Osteoblast (primary cell): ENCODE results near the gene PPP2R5C. TPM values are rescaled to one million over a fixed set of nuclear protein-coding genes. Genes with fewer than 3 reads are reported as not detected.

ENCODE experiments used
- DNase-seq: peaks from one replicate; pipeline ENCODE4 v3.0.0; 2011; ENCODE audit warnings: low spot score, mixed read lengths; ENCODE audit not compliant: insufficient read length; ENCODE audit errors: missing footprints
- H2AFZ ChIP-seq: 2 replicates; pipeline ENCODE4 v1.6.0; 2011; ENCODE audit warnings: mild to moderate bottlenecking, low read length
- H3K27ac ChIP-seq: 2 replicates; pipeline ENCODE4 v1.5.1; 2011; ENCODE audit warnings: mild to moderate bottlenecking, low read depth, low read length, moderate library complexity
- H3K27me3 ChIP-seq: 2 replicates; pipeline ENCODE4 v1.6.0; 2012; ENCODE audit warnings: mild to moderate bottlenecking, control low read depth, inconsistent platforms, low read length, moderate library complexity; ENCODE audit not compliant: insufficient read depth
- H3K36me3 ChIP-seq: 2 replicates; pipeline ENCODE4 v1.5.1; 2011; ENCODE audit warnings: mild to moderate bottlenecking, low read length, control low read depth, moderate library complexity; ENCODE audit not compliant: insufficient read depth
- H3K4me1 ChIP-seq: 2 replicates; pipeline ENCODE4 v1.5.1; 2011; ENCODE audit warnings: mild to moderate bottlenecking, low read length, control low read depth, moderate library complexity; ENCODE audit not compliant: insufficient read depth
- H3K4me2 ChIP-seq: 2 replicates; pipeline ENCODE4 v1.6.0; 2011; ENCODE audit warnings: mild to moderate bottlenecking, low read length; ENCODE audit not compliant: insufficient read depth
- H3K4me3 ChIP-seq: fragments of 200-600 bp; sonication (generic); 3 replicates; pipeline ENCODE4 v1.5.1; 2012; ENCODE audit warnings: mild to moderate bottlenecking, low read length, inconsistent platforms; ENCODE audit not compliant: insufficient read depth
- H3K79me2 ChIP-seq: 2 replicates; pipeline ENCODE4 v1.6.0; 2012; ENCODE audit warnings: mild to moderate bottlenecking, low read length, control low read depth, inconsistent platforms; ENCODE audit not compliant: insufficient read depth
- H3K9me3 ChIP-seq: 2 replicates; pipeline ENCODE4 v1.5.1; 2011; ENCODE audit warnings: low read depth, low read length, control low read depth
- H4K20me1 ChIP-seq: 2 replicates; pipeline ENCODE4 v1.6.0; 2012; ENCODE audit warnings: mild to moderate bottlenecking, low read length, control low read depth; ENCODE audit not compliant: insufficient read depth
- total RNA-seq: library from RNA; depleted of rRNA; stranded (reverse); fragments of >200 nt; gene quantifications from 2 replicates; pipeline ENCODE4 v1.2.3, GENCODE V29; 2012
- TF ChIP-seq, protein P1 (sequence below): IDR thresholded peaks from 2 replicates; pipeline ENCODE4 v1.5.1; 2011; ENCODE audit warnings: mild to moderate bottlenecking, low read depth, low read length, moderate library complexity; ENCODE audit errors: extremely low read depth

Gene PPP2R5C
- total RNA-seq, 1 donor = 101 TPM

DNA sequence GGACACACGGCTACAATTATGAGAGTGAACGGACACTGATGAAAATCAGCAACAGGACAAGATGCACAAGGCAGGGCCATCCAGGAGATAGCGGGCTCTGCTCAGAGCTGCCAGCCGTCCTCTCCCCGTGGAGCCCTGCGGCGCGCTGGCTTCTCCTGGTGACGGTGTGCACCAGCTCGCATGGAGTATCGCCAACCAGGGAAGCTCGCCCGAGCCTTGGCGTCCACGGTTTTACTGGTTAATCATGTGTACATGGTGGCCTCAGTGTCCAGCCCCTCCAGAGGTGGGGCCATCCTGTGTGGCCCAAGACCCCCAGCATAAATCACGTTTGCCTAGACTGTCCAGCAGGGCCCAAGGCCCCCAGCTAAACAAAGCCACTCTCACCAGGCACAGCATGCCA lies 171.7 kb downstream of the PPP2R5C start:
- H3K36me3 ChIP-seq = no peaks in the 10 kb centered on the region
- H3K4me2 ChIP-seq = no peak overlapping the region
- H4K20me1 ChIP-seq = no peaks in the 10 kb centered on the region
- no peaks in the 10 kb centered on the region for H3K27me3 ChIP-seq
- no peaks in the 10 kb centered on the region for H3K9me3 ChIP-seq
- H3K79me2 ChIP-seq = no peaks in the 10 kb centered on the region
- no peak overlapping the region for H2AFZ ChIP-seq
- TF ChIP-seq, protein P1, sequence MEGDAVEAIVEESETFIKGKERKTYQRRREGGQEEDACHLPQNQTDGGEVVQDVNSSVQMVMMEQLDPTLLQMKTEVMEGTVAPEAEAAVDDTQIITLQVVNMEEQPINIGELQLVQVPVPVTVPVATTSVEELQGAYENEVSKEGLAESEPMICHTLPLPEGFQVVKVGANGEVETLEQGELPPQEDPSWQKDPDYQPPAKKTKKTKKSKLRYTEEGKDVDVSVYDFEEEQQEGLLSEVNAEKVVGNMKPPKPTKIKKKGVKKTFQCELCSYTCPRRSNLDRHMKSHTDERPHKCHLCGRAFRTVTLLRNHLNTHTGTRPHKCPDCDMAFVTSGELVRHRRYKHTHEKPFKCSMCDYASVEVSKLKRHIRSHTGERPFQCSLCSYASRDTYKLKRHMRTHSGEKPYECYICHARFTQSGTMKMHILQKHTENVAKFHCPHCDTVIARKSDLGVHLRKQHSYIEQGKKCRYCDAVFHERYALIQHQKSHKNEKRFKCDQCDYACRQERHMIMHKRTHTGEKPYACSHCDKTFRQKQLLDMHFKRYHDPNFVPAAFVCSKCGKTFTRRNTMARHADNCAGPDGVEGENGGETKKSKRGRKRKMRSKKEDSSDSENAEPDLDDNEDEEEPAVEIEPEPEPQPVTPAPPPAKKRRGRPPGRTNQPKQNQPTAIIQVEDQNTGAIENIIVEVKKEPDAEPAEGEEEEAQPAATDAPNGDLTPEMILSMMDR = no peak
- no peak overlapping the region for H3K27ac ChIP-seq
- H3K4me3 ChIP-seq = no peak overlapping the region
- peaks cover 2% of the 10 kb centered on the region for H3K4me1 ChIP-seq
- DNase-seq = no peak

DNA sequence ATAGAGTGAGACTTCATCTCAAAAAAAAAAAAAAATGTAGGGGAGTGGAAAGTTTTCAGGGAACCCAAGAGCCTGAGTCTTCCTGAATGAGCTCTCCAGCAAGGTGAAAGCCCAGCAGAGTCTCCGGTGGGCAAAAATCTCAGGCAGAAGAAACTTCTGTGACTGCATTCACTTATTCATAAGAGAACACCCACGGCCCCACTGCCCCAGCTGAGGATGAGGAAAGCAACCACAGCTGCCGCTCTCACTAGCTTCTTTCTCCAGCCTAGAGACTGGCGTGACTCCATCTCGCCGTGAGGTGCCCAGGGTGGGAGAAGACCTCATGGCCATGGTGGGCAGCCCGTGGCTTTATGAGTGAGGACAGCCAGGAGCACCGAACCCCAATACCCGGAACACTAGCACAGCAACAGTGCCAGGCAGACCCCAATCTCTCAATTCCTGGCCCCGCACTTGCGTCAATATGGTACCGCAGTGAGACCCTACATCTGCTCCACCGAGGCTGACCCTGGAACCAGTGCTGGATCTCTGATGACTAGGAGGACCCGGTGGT lies 173.2 kb downstream of the PPP2R5C start:
- Histone ChIP-seq H3K79me2 (no peaks in the 10 kb centered on the region), H2AFZ (no peak overlapping the region), H3K4me1 (no peaks in the 10 kb centered on the region), H3K4me3 (no peak overlapping the region), H3K27me3 (peaks cover 4% of the 10 kb centered on the region), H3K9me3 (no peaks in the 10 kb centered on the region), H3K4me2 (no peak overlapping the region), H4K20me1 (no peaks in the 10 kb centered on the region), H3K27ac (no peak overlapping the region), H3K36me3 (no peaks in the 10 kb centered on the region)
- TF ChIP-seq, protein P1 = no peak
- DNase-seq = no peak

DNA sequence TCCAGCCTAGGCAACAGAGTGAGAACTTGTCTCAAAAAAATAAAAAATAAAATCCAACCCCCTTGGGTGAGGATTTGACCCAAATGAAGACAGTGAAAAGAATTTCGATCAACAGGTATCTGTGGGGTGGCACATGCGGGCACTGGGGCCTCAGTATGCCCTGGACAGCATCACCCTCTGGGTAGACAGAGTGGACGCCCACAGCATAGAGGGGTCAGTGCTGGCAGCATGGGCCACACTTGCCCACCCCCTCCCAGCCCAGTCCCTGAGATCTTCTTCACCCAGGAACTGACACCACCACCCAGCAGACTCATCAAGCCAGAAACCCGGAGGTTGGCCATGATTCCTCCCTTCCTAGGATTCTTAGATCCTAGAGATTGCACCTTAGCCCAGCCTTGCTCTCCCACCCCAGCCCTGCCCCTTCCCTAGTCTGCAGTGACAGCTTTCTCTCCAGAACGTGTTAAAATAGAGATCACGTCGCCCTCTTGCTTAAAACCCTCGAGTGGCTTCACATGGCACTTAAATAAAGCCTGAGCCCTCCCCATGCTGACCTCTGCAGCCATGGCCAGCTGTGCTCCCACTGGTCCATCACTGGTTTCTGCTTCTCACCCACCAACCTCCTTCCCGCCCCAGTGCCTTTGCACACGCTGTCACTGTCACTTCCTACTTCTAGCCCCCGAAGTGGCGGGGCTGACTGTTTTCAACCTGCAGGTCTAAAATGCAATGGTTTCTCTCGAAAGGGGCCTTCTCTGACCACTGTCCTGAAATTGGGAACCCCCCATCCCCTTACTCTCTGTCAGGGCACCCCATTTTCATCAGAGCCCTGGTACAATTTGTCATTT lies 176.6 kb downstream of the PPP2R5C start:
- Histone ChIP-seq H3K79me2 (no peaks in the 10 kb centered on the region), H4K20me1 (no peaks in the 10 kb centered on the region), H3K4me2 (no peak overlapping the region), H2AFZ (no peak overlapping the region), H3K4me1 (no peaks in the 10 kb centered on the region), H3K27ac (no peak overlapping the region), H3K9me3 (no peaks in the 10 kb centered on the region), H3K27me3 (peaks cover 8% of the 10 kb centered on the region), H3K4me3 (no peak overlapping the region), H3K36me3 (no peaks in the 10 kb centered on the region)
- TF ChIP-seq, protein P1 = no peak
- no peak for DNase-seq

DNA sequence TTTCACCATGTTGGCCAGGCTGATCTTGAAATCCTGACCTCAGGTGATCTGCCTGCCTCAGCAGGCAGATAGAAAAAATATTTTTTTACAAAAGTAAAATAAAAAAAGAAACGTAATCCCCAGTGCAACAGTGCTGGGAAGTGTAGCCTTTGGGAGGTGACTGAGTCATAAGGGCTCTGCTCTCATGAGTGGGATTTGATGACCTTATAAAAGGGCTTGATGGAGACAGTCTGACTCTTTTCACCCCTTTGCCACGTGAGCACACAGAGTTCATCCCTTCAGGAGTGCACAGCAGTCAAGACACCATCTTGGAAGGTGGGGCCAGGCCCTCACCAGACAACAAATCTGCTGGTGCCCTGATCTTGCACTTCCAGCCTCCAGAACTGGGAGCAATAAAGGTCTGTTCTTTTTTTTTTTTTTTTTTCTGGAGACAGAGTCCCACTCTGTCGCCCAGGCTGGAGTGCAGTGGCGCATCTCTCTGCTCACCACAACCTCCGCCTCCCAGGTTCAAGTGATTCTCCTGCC lies 178.2 kb downstream of the PPP2R5C start:
- Histone ChIP-seq H3K4me1 (no peaks in the 10 kb centered on the region), H4K20me1 (no peaks in the 10 kb centered on the region), H3K9me3 (no peaks in the 10 kb centered on the region), H3K36me3 (no peaks in the 10 kb centered on the region), H3K4me2 (no peak overlapping the region), H3K27ac (no peak overlapping the region), H3K79me2 (no peaks in the 10 kb centered on the region), H3K4me3 (no peak overlapping the region), H3K27me3 (peaks cover 8% of the 10 kb centered on the region), H2AFZ (no peak overlapping the region)
- no peak for DNase-seq
- TF ChIP-seq, protein P1 = no peak
